A673 (cell line): ENCODE data around the gene FLOT2.

Source experiments
- EZH2 ChIP-seq: fragments of 200-600 bp; sonication (generic); IDR thresholded peaks from 2 replicates; pipeline ENCODE4 v1.6.1; 2017; ENCODE audit warnings: borderline replicate concordance, low read depth, mild to moderate bottlenecking, mixed read lengths, antibody characterized with exemption, low read length; ENCODE audit not compliant: poor library complexity, severe bottlenecking
- TF ChIP-seq, protein P1 (sequence below): fragments of 300-800, 200-600 bp; sonication (generic); conservative IDR thresholded peaks from 2 replicates; pipeline ENCODE4 v1.5.1; 2017; ENCODE audit warnings: low read depth, mild to moderate bottlenecking, antibody characterized with exemption, low read length, moderate library complexity, mixed read lengths

DNA sequence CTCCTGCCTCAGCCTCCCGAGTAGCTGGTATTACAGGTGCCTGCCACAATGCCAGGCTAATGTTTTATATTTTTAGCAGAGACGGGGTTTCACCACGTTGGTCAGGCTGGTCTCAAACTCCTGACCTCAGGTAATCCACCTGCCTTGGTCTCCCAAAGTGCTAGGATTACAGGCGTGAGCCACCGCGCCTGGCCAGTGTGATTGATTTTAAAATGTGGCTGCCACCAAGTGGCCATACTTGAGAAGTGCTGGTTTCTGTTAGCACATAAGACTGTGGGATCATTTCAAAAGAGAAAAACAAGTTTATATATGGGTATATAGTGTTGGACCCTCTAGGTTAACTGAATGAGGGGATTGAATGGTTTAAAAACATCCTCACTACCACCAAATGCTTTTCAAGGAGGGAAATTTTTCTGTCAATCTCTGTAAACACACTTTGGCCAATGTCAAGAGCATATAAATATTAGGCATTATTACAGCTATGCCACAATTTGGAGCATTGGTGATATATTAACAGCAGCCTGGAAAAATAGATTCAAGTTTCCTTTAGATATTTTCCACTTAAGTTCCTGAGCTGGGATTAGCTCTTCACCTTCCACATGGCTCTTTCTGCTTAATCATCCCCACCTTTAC lies 18.9 kb upstream of the FLOT2 start:
- TF ChIP-seq, protein P1, sequence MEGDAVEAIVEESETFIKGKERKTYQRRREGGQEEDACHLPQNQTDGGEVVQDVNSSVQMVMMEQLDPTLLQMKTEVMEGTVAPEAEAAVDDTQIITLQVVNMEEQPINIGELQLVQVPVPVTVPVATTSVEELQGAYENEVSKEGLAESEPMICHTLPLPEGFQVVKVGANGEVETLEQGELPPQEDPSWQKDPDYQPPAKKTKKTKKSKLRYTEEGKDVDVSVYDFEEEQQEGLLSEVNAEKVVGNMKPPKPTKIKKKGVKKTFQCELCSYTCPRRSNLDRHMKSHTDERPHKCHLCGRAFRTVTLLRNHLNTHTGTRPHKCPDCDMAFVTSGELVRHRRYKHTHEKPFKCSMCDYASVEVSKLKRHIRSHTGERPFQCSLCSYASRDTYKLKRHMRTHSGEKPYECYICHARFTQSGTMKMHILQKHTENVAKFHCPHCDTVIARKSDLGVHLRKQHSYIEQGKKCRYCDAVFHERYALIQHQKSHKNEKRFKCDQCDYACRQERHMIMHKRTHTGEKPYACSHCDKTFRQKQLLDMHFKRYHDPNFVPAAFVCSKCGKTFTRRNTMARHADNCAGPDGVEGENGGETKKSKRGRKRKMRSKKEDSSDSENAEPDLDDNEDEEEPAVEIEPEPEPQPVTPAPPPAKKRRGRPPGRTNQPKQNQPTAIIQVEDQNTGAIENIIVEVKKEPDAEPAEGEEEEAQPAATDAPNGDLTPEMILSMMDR = peak; percentile 73
- TF ChIP-seq EZH2 = no peak
